Measurements from ENCODE around the gene CYP2C19. TPM values are rescaled to one million over a fixed set of nuclear protein-coding genes. Genes with fewer than 3 reads are reported as not detected.
"Not testable (repeated sequence)": the region's sequence is repeated elsewhere in the genome, so short reads cannot be mapped to it uniquely, and the experiment has no call there.

The CYP2C19 gene
- total RNA-seq, 4 donors from 2014 or later, result not detected

GRCh38 chr10:94747838-94748237 is 14.6 kb upstream of the CYP2C19 start:
- Histone ChIP-seq H3K4me3 (no peak overlapping the region), H3K9me3 (peaks cover 0 to 22% (median 0%) of the 10 kb centered on the region in 4 donors), H3K27ac (no peak overlapping the region), H3K4me1 (no peaks in the 10 kb centered on the region), H3K27me3 (no peaks in the 10 kb centered on the region), H3K36me3 (no peaks in the 10 kb centered on the region)
- no peak for DNase-seq (ENCODE audit: low spot score in 2 of 2)
- TF ChIP-seq EP300 (IDR thresholded peaks at IDR 0.05) (no peak), CTCF (IDR thresholded peaks at IDR 0.05) (no peak), POLR2A (IDR thresholded peaks at IDR 0.05) (no peak)
- 85 to 87% methylated on average over 4 of the region's 4 CpGs for WGBS, 2 donors

GRCh38 chr10:94757916-94758315 is 4.6 kb upstream of the CYP2C19 start:
- Histone ChIP-seq H3K4me3 (no peak overlapping the region), H3K9me3 (peaks cover 0 to 2% (median 0%) of the 10 kb centered on the region in 4 donors), H3K4me1 (no peaks in the 10 kb centered on the region), H3K27ac (no peak overlapping the region), H3K27me3 (no peaks in the 10 kb centered on the region), H3K36me3 (no peaks in the 10 kb centered on the region)
- WGBS, 2 donors, result 80 to 89% methylated on average over 1 to 2 of the region's 2 CpGs
- TF ChIP-seq CTCF (IDR thresholded peaks at IDR 0.05) (no peak), POLR2A (IDR thresholded peaks at IDR 0.05) (no peak), EP300 (IDR thresholded peaks at IDR 0.05) (no peak)
- DNase-seq (ENCODE audit: low spot score in 2 of 2), result no peak

GRCh38 chr10:94760586-94761178 is 1.8 kb upstream of the CYP2C19 start:
- Histone ChIP-seq H3K4me1 (no peaks in the 10 kb centered on the region), H3K36me3 (no peaks in the 10 kb centered on the region), H3K27ac (no peak overlapping the region), H3K4me3 (no peak overlapping the region), H3K27me3 (no peaks in the 10 kb centered on the region), H3K9me3 (no peaks in the 10 kb centered on the region)
- TF ChIP-seq EP300 (IDR thresholded peaks at IDR 0.05), result no peak
- no peak for TF ChIP-seq CTCF (IDR thresholded peaks at IDR 0.05)
- TF ChIP-seq POLR2A (IDR thresholded peaks at IDR 0.05), result no peak
- no peak for DNase-seq (ENCODE audit: low spot score in 2 of 2)
- WGBS, 2 donors, result 74 to 82% methylated on average over 2 of the region's 2 CpGs

DNA sequence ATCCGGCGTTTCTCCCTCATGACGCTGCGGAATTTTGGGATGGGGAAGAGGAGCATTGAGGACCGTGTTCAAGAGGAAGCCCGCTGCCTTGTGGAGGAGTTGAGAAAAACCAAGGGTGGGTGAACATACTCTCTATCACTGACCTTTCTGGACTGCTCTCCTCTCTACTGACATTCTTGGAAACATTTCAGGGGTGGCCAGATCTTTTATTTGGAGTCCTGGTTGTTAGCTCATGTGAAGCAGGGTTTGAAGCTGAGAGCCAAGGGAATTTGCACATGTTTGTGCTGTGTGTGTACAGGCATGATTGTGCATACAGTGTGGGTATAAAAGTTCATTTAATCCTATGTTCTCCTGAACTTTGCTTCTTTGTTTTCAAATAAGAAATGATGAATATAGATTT is 12.9 kb downstream of the CYP2C19 start:
- 95 to 96% methylated on average over 6 of the region's 6 CpGs for WGBS, 2 donors
- not testable (repeated sequence) for H3K27me3 ChIP-seq; H3K4me3 ChIP-seq; H3K4me1 ChIP-seq; H3K27ac ChIP-seq; H3K36me3 ChIP-seq; DNase-seq (ENCODE audit: low spot score in 2 of 2); H3K9me3 ChIP-seq

DNA sequence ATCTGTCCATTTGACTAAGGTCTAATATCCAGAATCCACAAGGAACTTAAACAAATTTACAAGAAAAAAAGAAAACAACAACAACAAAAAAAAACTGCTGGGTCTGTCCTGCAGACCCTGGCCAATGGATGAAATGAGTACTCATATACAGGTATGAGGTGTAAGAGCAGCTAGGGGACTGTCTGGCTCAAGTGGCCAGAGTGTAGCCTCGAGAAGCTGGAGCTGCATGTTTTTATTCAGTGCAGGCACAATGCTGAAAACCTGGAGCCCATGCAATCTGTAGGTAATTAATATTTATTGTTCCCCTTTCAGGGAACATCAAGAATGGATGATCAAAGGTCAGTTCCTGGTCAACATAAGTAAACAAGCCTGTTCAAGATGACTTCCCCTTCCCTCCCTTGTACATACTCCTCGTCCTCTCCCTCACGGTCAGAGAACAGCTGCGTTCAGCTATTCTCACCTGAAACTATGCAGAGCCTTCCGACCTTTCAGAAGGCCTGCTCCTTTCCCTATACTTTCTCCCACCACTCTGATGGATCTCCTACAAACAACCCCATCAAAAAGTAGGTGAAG is 15.5 kb downstream of the CYP2C19 start:
- Histone ChIP-seq H3K27ac (no peak overlapping the region), H3K4me3 (no peak overlapping the region), H3K27me3 (no peaks in the 10 kb centered on the region), H3K9me3 (peaks cover 0 to 7% (median 0%) of the 10 kb centered on the region in 4 donors), H3K36me3 (no peaks in the 10 kb centered on the region), H3K4me1 (no peaks in the 10 kb centered on the region)
- DNase-seq (ENCODE audit: low spot score in 2 of 2), result no peak
- TF ChIP-seq CTCF (IDR thresholded peaks at IDR 0.05) (no peak), EP300 (IDR thresholded peaks at IDR 0.05) (no peak), POLR2A (IDR thresholded peaks at IDR 0.05) (no peak)
- 52 to 66% methylated on average over 5 of the region's 5 CpGs for WGBS, 2 donors

All from tibial nerve (tissue), 4 donors.